Sigmoid colon (tissue), 7 donors: ENCODE data around the gene CEMP1. TPM values are rescaled to one million over a fixed set of nuclear protein-coding genes. Genes with fewer than 3 reads are reported as not detected.

Experiments
- DNase-seq: peaks from one replicate; pipeline ENCODE4 v3.0.0-alpha.2; 2019
- H3K27ac ChIP-seq, 4 donors: fragments of 200-600 bp; sonication (generic); one replicate each; pipeline ENCODE4 v1.5.1; 2016 to 2019; ENCODE audit warnings: mild to moderate bottlenecking in 1 of 4
- H3K27me3 ChIP-seq, 3 donors: fragments of 200-600 bp; sonication (generic); one replicate each; pipeline ENCODE4 v1.5.1; 2019; ENCODE audit warnings: mild to moderate bottlenecking in 1 of 3
- H3K36me3 ChIP-seq, 4 donors: fragments of 200-600 bp; sonication (generic); one replicate each; pipeline ENCODE4 v1.5.1; 2016 to 2019
- H3K4me1 ChIP-seq, 4 donors: fragments of 200-600 bp; sonication (generic); one replicate each; pipeline ENCODE4 v1.5.1; 2017 to 2019
- H3K4me3 ChIP-seq, 4 donors: fragments of 200-600 bp; sonication (generic); one replicate each; pipeline ENCODE4 v1.5.1; 2017 to 2019; ENCODE audit warnings: mild to moderate bottlenecking in 2 of 4, moderate library complexity in 1 of 4
- H3K9me3 ChIP-seq, 4 donors: fragments of 200-600 bp in 3 of 4; sonication (generic) in 3 of 4; one replicate each; pipeline versions ENCODE4 v1.5.1 to v1.6.1; 2013 to 2019
- EP300 ChIP-seq, 4 donors: sonication (generic); formaldehyde crosslinking; IDR thresholded peaks; one replicate each; pipeline ENCODE4 v1.6.1; 2017; ENCODE audit warnings: antibody characterized with exemption in 4 of 4
- POLR2A ChIP-seq, 2 donors: fragments of 450-650 bp; IDR thresholded peaks; one replicate each; pipeline ENCODE4 v1.6.1; 2016; ENCODE audit warnings: antibody characterized with exemption in 2 of 2, mild to moderate bottlenecking in 2 of 2, moderate library complexity in 2 of 2
- POLR2AphosphoS5 ChIP-seq, 4 donors: sonication (generic); formaldehyde crosslinking; IDR thresholded peaks; one replicate each; pipeline ENCODE4 v1.6.1; 2017; ENCODE audit warnings: antibody characterized with exemption in 4 of 4
- WGBS, 2 donors: extraction: QIAGEN DNeasy Blood & Tissue Kit; methylation state at CpG; one replicate each; pipeline ENCODE4 v1.1.7; 2013; 5-methylcytosine and 5-hydroxymethylcytosine counted together
- intact Hi-C: fragments of 100-400 bp; cut with DNase I; formaldehyde crosslinking; loops from one replicate; pipeline ENCODE4 v1.15.1; 2023
- polyA plus RNA-seq, 3 donors: library from polyadenylated mRNA; stranded (reverse); fragments of 200-250 nt; gene quantifications; one replicate each; pipeline ENCODE4 v1.2.3, GENCODE V29; 2013
- total RNA-seq, 4 donors: library from RNA; depleted of rRNA; stranded (reverse); fragments of >200 nt; gene quantifications; one replicate each; pipeline ENCODE4 v1.1.0, GENCODE V29; 2016
- TF ChIP-seq, protein P1 (sequence below), 4 experiments: fragments of 450-650 bp in 3 of 4; fragments of 200-600 bp in 1 of 4; IDR thresholded peaks; one replicate each; pipeline ENCODE4 v1.5.1; 2016 to 2019; ENCODE audit warnings: antibody characterized with exemption in 4 of 4, mild to moderate bottlenecking in 3 of 4, moderate library complexity in 2 of 4
- donor health status: healthy with polysubstance abuse.
- donor health status: Bipolar disorder and iron deficiency.
- donor health status: healthy.

The CEMP1 gene
- total and polyA plus RNA-seq, 7 donors: 0.90 to 1.2 TPM; not detected in 5

- Histone ChIP-seq H3K27me3 (no peaks in the 10 kb centered on the region), H3K4me3 (peak within 1 kb of the TSS; percentile 51 to 73 (median 66)), H3K36me3 (peaks cover 0 to 27% (median 14%) of the 10 kb centered on the region in 4 donors), H3K27ac (peak within 1 kb of the TSS; percentile 83 to 98 (median 94)), H3K9me3 (no peaks in the 10 kb centered on the region), H3K4me1 (peaks cover 0 to 57% (median 56%) of the 10 kb centered on the region in 4 donors)
- peak; percentile 95 for DNase-seq
- intact Hi-C loops: no loop called here
- WGBS, 2 donors: 1% methylated on average over 83 of the region's 83 CpGs
- TF ChIP-seq POLR2A (IDR thresholded peaks at IDR 0.05) (no peak), EP300 (IDR thresholded peaks at IDR 0.05) (peak in 1 of 4 donors; percentile 49), POLR2AphosphoS5 (IDR thresholded peaks at IDR 0.05) (peak; percentile 54 to 85 (median 84))
- TF ChIP-seq, protein P1, sequence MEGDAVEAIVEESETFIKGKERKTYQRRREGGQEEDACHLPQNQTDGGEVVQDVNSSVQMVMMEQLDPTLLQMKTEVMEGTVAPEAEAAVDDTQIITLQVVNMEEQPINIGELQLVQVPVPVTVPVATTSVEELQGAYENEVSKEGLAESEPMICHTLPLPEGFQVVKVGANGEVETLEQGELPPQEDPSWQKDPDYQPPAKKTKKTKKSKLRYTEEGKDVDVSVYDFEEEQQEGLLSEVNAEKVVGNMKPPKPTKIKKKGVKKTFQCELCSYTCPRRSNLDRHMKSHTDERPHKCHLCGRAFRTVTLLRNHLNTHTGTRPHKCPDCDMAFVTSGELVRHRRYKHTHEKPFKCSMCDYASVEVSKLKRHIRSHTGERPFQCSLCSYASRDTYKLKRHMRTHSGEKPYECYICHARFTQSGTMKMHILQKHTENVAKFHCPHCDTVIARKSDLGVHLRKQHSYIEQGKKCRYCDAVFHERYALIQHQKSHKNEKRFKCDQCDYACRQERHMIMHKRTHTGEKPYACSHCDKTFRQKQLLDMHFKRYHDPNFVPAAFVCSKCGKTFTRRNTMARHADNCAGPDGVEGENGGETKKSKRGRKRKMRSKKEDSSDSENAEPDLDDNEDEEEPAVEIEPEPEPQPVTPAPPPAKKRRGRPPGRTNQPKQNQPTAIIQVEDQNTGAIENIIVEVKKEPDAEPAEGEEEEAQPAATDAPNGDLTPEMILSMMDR (IDR thresholded peaks at IDR 0.05): no peak
Measured at GRCh38 chr16:2520097-2520783, 11.0 kb downstream of the CEMP1 start, which contains the start of gene AMDHD2. Gene AMDHD2, plus strand, starts transcription at chr16:2520371. Its CDS starts 88 bp downstream, at chr16:2520459.

- peak; percentile 76 for DNase-seq
- Histone ChIP-seq H3K4me1 (peaks cover 0 to 63% (median 61%) of the 10 kb centered on the region in 4 donors), H3K27me3 (no peaks in the 10 kb centered on the region), H3K4me3 (peak overlapping the region; percentile 4 to 73 (median 66)), H3K9me3 (no peaks in the 10 kb centered on the region), H3K27ac (peak overlapping the region; percentile 83 to 98 (median 94)), H3K36me3 (peaks cover 0 to 23% (median 12%) of the 10 kb centered on the region in 4 donors)
- 34 to 52% methylated on average over 22 of the region's 22 CpGs for WGBS, 2 donors
- TF ChIP-seq, protein P1 (IDR thresholded peaks at IDR 0.05): no peak
- TF ChIP-seq POLR2A (IDR thresholded peaks at IDR 0.05): no peak
- TF ChIP-seq EP300 (IDR thresholded peaks at IDR 0.05): no peak
- TF ChIP-seq POLR2AphosphoS5 (IDR thresholded peaks at IDR 0.05): no peak
- intact Hi-C loops: no loop called here
Measured at GRCh38 chr16:2519711-2520080, 11.5 kb downstream of the CEMP1 start.

GRCh38 chr16:2518823-2519710 is 12.1 kb downstream of the CEMP1 start:
- Histone ChIP-seq H3K27me3 (no peaks in the 10 kb centered on the region), H3K4me1 (peaks cover 0 to 66% (median 62%) of the 10 kb centered on the region in 4 donors), H3K27ac (peak overlapping the region; percentile 83 to 98 (median 94)), H3K4me3 (peak overlapping the region in 3 of 4 donors; percentile 63 to 73 (median 69)), H3K9me3 (no peaks in the 10 kb centered on the region), H3K36me3 (peaks cover 0 to 17% (median 5%) of the 10 kb centered on the region in 4 donors)
- WGBS, 2 donors: 80 to 86% methylated on average over 39 of the region's 39 CpGs
- peak; percentile 79 for DNase-seq
- no peak for TF ChIP-seq POLR2A (IDR thresholded peaks at IDR 0.05)
- TF ChIP-seq, protein P1 (IDR thresholded peaks at IDR 0.05): no peak
- TF ChIP-seq POLR2AphosphoS5 (IDR thresholded peaks at IDR 0.05): no peak
- TF ChIP-seq EP300 (IDR thresholded peaks at IDR 0.05): no peak
- intact Hi-C loops: no loop called here

GRCh38 chr16:2517954-2518605 is 13.1 kb downstream of the CEMP1 start:
- peak overlapping the region; percentile 83 to 98 (median 94) for H3K27ac ChIP-seq
- 74 to 82% methylated on average over 12 of the region's 12 CpGs for WGBS, 2 donors
- DNase-seq: no peak
- peaks cover 0 to 69% (median 66%) of the 10 kb centered on the region in 4 donors for H3K4me1 ChIP-seq
- intact Hi-C loops: no loop called here
- no peak overlapping the region for H3K4me3 ChIP-seq
- no peaks in the 10 kb centered on the region for H3K9me3 ChIP-seq
- TF ChIP-seq POLR2A (IDR thresholded peaks at IDR 0.05): no peak
- TF ChIP-seq POLR2AphosphoS5 (IDR thresholded peaks at IDR 0.05): no peak
- TF ChIP-seq, protein P1 (IDR thresholded peaks at IDR 0.05): no peak
- no peak for TF ChIP-seq EP300 (IDR thresholded peaks at IDR 0.05)
- H3K27me3 ChIP-seq: no peaks in the 10 kb centered on the region
- peaks cover 0 to 7% (median 0%) of the 10 kb centered on the region in 4 donors for H3K36me3 ChIP-seq
